GM23338 (cell line): ENCODE measurements around the gene SF3A1. TPM values are rescaled to one million over a fixed set of nuclear protein-coding genes. Genes with fewer than 3 reads are reported as not detected.

Experiments
- ATAC-seq: fragments of 200-7000 bp; cut with Tn5 transposase; 3 replicates; pipeline ENCODE4 v1.9.1; 2020
- DNase-seq: peaks from one replicate; pipeline ENCODE4 v3.0.0-alpha.2; 2015; ENCODE audit warnings: low spot score
- H2AFZ ChIP-seq: fragments of 200-600 bp; sonication (generic); 2 replicates; pipeline ENCODE4 v1.8.0; 2016; ENCODE audit warnings: antibody characterized with exemption, mild to moderate bottlenecking, moderate library complexity
- H3F3A ChIP-seq: fragments of 200-600 bp; sonication (generic); replicated peaks from 2 replicates; pipeline ENCODE4 v1.8.0; 2017; ENCODE audit warnings: antibody characterized with exemption, mixed run types, low read depth
- H3K27ac ChIP-seq: fragments of 200-600 bp; sonication (generic); 2 replicates; pipeline ENCODE4 v1.6.1; 2016; ENCODE audit warnings: low read depth
- H3K27me3 ChIP-seq: fragments of 200-600 bp; sonication (generic); 2 replicates; pipeline ENCODE4 v1.8.0; 2016; ENCODE audit warnings: mild to moderate bottlenecking, mixed run types, moderate library complexity; ENCODE audit not compliant: insufficient read depth
- H3K36me3 ChIP-seq: fragments of 200-600 bp; sonication (generic); 2 replicates; pipeline ENCODE4 v1.8.0; 2016; ENCODE audit warnings: mild to moderate bottlenecking; ENCODE audit not compliant: insufficient read depth
- H3K4me1 ChIP-seq: fragments of 200-600 bp; sonication (generic); 2 replicates; pipeline ENCODE4 v1.8.0; 2016; ENCODE audit warnings: mild to moderate bottlenecking, moderate library complexity; ENCODE audit not compliant: insufficient read depth
- H3K4me2 ChIP-seq: fragments of 200-600 bp; sonication (generic); 2 replicates; pipeline ENCODE4 v1.7.1; 2017; ENCODE audit warnings: mixed run types
- H3K4me3 ChIP-seq: fragments of 200-600 bp; sonication (generic); 2 replicates; pipeline ENCODE4 v1.6.1; 2016; ENCODE audit warnings: mixed run types
- H3K79me2 ChIP-seq: fragments of 200-600 bp; sonication (generic); replicated peaks from 2 replicates; pipeline ENCODE4 v1.8.0; 2017; ENCODE audit warnings: mild to moderate bottlenecking; ENCODE audit not compliant: insufficient read depth
- H3K9me2 ChIP-seq: fragments of 200-600 bp; sonication (generic); 2 replicates; pipeline ENCODE4 v1.8.0; 2017; ENCODE audit not compliant: insufficient read depth
- H4K20me1 ChIP-seq: fragments of 200-600 bp; sonication (generic); replicated peaks from 2 replicates; pipeline ENCODE4 v1.8.0; 2017; ENCODE audit warnings: mild to moderate bottlenecking; ENCODE audit not compliant: insufficient read depth
- H3K27ac Mint-ChIP-seq: 2 replicates; pipeline ENCODE4 v1.8.0; 2020; ENCODE audit warnings: inconsistent platforms, mild to moderate bottlenecking, moderate library complexity, mixed read lengths
- H3K27me3 Mint-ChIP-seq: 3 replicates; pipeline ENCODE4 v1.8.0; 2022; ENCODE audit warnings: low read depth, mild to moderate bottlenecking, moderate library complexity, mixed read lengths, inconsistent platforms; ENCODE audit not compliant: insufficient read depth, poor library complexity
- H3K36me3 Mint-ChIP-seq: 3 replicates; pipeline ENCODE4 v1.8.0; 2021; ENCODE audit warnings: low read depth, mild to moderate bottlenecking, inconsistent platforms, moderate library complexity, mixed read lengths
- H3K4me1 Mint-ChIP-seq: 3 replicates; pipeline ENCODE4 v1.8.0; 2020; ENCODE audit warnings: mild to moderate bottlenecking, inconsistent platforms, mixed read lengths
- H3K4me3 Mint-ChIP-seq: 3 replicates; pipeline ENCODE4 v1.8.0; 2021; ENCODE audit warnings: moderate library complexity, mild to moderate bottlenecking, inconsistent platforms, mixed read lengths
- H3K9me3 Mint-ChIP-seq: 3 replicates; pipeline ENCODE4 v1.8.0; 2020; ENCODE audit warnings: moderate library complexity, mild to moderate bottlenecking, inconsistent platforms, mixed read lengths
- CREB1 ChIP-seq: fragments of 250-450 bp; sonication (Bioruptor Pico); IDR thresholded peaks from 2 replicates; pipeline ENCODE4 v1.5.0; 2020; ENCODE audit warnings: low read depth, mild to moderate bottlenecking, moderate library complexity
- EZH2 ChIP-seq: fragments of 200-600 bp; sonication (generic); IDR thresholded peaks from one replicate; pipeline ENCODE4 v1.8.0; 2017; ENCODE audit warnings: antibody characterized with exemption, mild to moderate bottlenecking, low read depth; ENCODE audit not compliant: unreplicated experiment
- EZH2phosphoT487 ChIP-seq: fragments of 200-600 bp; sonication (generic); IDR thresholded peaks from one replicate; pipeline ENCODE4 v1.8.1; 2018; ENCODE audit warnings: antibody characterized with exemption; ENCODE audit not compliant: unreplicated experiment
- JUNB ChIP-seq: IDR thresholded peaks from one replicate; pipeline ENCODE4 v1.6.1; 2016; ENCODE audit warnings: antibody characterized with exemption; ENCODE audit not compliant: unreplicated experiment
- NANOG ChIP-seq: IDR thresholded peaks from 2 replicates; pipeline ENCODE4 v1.6.1; 2016; ENCODE audit warnings: antibody characterized with exemption, borderline replicate concordance
- POLR2AphosphoS5 ChIP-seq: IDR thresholded peaks from 2 replicates; pipeline ENCODE4 v1.6.1; 2016; ENCODE audit warnings: antibody characterized with exemption, low read depth
- STAT1 ChIP-seq: IDR thresholded peaks from one replicate; pipeline ENCODE4 v1.6.1; 2016; ENCODE audit warnings: antibody characterized with exemption; ENCODE audit not compliant: unreplicated experiment
- ZNF114 ChIP-seq: fragments of 250-450 bp; sonication (Bioruptor Pico); IDR thresholded peaks from 2 replicates; pipeline ENCODE4 v1.5.0; 2020; ENCODE audit warnings: mild to moderate bottlenecking, moderate library complexity
- ZNF331 ChIP-seq: fragments of 250-450 bp; sonication (Bioruptor Pico); IDR thresholded peaks from 2 replicates; pipeline ENCODE4 v1.5.0; 2020; ENCODE audit warnings: low read depth, mild to moderate bottlenecking, moderate library complexity
- polyA plus RNA-seq: library from polyadenylated mRNA; unstranded; fragments of >200 nt; fragmentation: Nextera tagmentation; extraction: Ambion mirVana; gene quantifications from 2 replicates; pipeline ENCODE4 v1.2.1, GENCODE V29; 2016
- total RNA-seq: library from RNA; depleted of rRNA; stranded (reverse); fragments of >200 nt; shearing (Covaris generic); gene quantifications from 2 replicates; pipeline ENCODE4 v1.2.3, GENCODE V29; 2014
- TF ChIP-seq, protein P1 (sequence below): IDR thresholded peaks from one replicate; pipeline ENCODE4 v1.6.1; 2018; ENCODE audit warnings: antibody characterized with exemption; ENCODE audit not compliant: unreplicated experiment
- TF ChIP-seq, protein P2 (sequence below), 2 experiments: fragments of 200-600 bp in 1 of 2; sonication (generic) in 1 of 2; conservative IDR thresholded peaks; 2 replicates each; pipeline versions ENCODE4 v1.5.1 to v1.6.1; 2016 to 2017; ENCODE audit warnings: antibody characterized with exemption in 2 of 2, low read depth in 2 of 2, mild to moderate bottlenecking in 2 of 2, moderate library complexity in 1 of 2
- TF ChIP-seq, protein P3 (sequence below): IDR thresholded peaks from 2 replicates; pipeline ENCODE4 v1.6.1; 2016; ENCODE audit warnings: antibody characterized with exemption
- TF ChIP-seq, protein P4 (sequence below): fragments of 250-450 bp; sonication (Bioruptor Pico); IDR thresholded peaks from 2 replicates; pipeline ENCODE4 v1.5.0; 2020; ENCODE audit warnings: mild to moderate bottlenecking, moderate library complexity

Gene SF3A1
- total and polyA plus RNA-seq, 2 experiments from 2014 or later: 107 to 108 TPM

DNA sequence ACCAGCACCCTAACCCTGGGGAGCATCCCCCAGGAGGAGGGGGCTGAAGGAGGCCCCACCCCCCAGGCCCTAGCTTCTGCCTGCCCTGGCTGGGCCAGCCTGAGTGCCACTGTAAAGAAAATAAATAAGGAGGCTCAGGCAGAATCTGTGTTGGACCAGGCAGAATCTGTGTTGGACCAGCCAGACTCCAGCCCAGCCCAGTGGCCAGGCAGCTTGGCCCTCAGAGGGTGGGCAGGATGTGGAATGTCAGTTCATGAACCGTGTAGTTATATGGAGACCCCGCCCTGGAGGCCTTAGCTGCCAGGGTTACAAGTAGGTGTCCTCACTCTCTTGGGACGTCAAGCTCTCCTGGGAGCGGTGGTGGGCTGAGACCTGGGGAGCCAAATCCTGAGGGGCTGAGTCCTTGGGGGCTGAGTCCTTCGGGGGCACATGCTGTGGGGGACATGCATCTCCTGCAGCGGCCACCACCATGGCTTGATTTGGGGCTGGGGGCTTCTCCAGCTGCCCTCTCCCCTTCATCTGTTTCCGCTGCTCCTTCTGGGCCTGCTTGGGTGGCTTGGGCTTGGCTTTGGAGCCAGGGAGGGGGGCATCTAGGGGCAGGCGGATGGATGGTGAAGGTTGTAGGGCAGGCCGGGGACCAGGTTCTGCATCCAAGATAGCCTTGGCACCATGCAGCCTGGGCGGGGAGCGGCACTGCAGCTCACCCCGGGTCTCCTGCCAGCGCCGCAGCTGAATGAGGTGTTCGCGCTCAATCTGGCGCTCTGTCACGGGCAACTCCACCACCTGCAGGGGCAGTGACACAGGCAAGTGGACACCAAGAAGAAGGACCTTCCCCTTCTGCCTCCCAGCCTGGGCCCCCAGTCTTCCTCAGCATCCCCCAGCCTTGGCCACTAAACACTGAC is 64.4 kb downstream of the SF3A1 start:
- H3K27me3 ChIP-seq: peaks cover 7% of the 10 kb centered on the region; the same call in 1 of the 2 replicates
- no peak overlapping the region for H3K4me2 ChIP-seq
- TF ChIP-seq EZH2 (no peak), EZH2phosphoT487 (no peak), STAT1 (no peak), POLR2AphosphoS5 (no peak), ZNF331 (CRISPR knock-in tag) (no peak), NANOG (no peak), CREB1 (CRISPR knock-in tag) (no peak), ZNF114 (CRISPR knock-in tag) (no peak), JUNB (no peak)
- TF ChIP-seq, protein P1, sequence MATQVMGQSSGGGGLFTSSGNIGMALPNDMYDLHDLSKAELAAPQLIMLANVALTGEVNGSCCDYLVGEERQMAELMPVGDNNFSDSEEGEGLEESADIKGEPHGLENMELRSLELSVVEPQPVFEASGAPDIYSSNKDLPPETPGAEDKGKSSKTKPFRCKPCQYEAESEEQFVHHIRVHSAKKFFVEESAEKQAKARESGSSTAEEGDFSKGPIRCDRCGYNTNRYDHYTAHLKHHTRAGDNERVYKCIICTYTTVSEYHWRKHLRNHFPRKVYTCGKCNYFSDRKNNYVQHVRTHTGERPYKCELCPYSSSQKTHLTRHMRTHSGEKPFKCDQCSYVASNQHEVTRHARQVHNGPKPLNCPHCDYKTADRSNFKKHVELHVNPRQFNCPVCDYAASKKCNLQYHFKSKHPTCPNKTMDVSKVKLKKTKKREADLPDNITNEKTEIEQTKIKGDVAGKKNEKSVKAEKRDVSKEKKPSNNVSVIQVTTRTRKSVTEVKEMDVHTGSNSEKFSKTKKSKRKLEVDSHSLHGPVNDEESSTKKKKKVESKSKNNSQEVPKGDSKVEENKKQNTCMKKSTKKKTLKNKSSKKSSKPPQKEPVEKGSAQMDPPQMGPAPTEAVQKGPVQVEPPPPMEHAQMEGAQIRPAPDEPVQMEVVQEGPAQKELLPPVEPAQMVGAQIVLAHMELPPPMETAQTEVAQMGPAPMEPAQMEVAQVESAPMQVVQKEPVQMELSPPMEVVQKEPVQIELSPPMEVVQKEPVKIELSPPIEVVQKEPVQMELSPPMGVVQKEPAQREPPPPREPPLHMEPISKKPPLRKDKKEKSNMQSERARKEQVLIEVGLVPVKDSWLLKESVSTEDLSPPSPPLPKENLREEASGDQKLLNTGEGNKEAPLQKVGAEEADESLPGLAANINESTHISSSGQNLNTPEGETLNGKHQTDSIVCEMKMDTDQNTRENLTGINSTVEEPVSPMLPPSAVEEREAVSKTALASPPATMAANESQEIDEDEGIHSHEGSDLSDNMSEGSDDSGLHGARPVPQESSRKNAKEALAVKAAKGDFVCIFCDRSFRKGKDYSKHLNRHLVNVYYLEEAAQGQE: no peak
- TF ChIP-seq, protein P2, sequence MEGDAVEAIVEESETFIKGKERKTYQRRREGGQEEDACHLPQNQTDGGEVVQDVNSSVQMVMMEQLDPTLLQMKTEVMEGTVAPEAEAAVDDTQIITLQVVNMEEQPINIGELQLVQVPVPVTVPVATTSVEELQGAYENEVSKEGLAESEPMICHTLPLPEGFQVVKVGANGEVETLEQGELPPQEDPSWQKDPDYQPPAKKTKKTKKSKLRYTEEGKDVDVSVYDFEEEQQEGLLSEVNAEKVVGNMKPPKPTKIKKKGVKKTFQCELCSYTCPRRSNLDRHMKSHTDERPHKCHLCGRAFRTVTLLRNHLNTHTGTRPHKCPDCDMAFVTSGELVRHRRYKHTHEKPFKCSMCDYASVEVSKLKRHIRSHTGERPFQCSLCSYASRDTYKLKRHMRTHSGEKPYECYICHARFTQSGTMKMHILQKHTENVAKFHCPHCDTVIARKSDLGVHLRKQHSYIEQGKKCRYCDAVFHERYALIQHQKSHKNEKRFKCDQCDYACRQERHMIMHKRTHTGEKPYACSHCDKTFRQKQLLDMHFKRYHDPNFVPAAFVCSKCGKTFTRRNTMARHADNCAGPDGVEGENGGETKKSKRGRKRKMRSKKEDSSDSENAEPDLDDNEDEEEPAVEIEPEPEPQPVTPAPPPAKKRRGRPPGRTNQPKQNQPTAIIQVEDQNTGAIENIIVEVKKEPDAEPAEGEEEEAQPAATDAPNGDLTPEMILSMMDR (conservative IDR thresholded peaks at IDR 0.05; ENCODE audit: low read depth in 2 of 2): no peak
- TF ChIP-seq, protein P3, sequence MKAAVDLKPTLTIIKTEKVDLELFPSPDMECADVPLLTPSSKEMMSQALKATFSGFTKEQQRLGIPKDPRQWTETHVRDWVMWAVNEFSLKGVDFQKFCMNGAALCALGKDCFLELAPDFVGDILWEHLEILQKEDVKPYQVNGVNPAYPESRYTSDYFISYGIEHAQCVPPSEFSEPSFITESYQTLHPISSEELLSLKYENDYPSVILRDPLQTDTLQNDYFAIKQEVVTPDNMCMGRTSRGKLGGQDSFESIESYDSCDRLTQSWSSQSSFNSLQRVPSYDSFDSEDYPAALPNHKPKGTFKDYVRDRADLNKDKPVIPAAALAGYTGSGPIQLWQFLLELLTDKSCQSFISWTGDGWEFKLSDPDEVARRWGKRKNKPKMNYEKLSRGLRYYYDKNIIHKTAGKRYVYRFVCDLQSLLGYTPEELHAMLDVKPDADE: no peak
- TF ChIP-seq, protein P4, sequence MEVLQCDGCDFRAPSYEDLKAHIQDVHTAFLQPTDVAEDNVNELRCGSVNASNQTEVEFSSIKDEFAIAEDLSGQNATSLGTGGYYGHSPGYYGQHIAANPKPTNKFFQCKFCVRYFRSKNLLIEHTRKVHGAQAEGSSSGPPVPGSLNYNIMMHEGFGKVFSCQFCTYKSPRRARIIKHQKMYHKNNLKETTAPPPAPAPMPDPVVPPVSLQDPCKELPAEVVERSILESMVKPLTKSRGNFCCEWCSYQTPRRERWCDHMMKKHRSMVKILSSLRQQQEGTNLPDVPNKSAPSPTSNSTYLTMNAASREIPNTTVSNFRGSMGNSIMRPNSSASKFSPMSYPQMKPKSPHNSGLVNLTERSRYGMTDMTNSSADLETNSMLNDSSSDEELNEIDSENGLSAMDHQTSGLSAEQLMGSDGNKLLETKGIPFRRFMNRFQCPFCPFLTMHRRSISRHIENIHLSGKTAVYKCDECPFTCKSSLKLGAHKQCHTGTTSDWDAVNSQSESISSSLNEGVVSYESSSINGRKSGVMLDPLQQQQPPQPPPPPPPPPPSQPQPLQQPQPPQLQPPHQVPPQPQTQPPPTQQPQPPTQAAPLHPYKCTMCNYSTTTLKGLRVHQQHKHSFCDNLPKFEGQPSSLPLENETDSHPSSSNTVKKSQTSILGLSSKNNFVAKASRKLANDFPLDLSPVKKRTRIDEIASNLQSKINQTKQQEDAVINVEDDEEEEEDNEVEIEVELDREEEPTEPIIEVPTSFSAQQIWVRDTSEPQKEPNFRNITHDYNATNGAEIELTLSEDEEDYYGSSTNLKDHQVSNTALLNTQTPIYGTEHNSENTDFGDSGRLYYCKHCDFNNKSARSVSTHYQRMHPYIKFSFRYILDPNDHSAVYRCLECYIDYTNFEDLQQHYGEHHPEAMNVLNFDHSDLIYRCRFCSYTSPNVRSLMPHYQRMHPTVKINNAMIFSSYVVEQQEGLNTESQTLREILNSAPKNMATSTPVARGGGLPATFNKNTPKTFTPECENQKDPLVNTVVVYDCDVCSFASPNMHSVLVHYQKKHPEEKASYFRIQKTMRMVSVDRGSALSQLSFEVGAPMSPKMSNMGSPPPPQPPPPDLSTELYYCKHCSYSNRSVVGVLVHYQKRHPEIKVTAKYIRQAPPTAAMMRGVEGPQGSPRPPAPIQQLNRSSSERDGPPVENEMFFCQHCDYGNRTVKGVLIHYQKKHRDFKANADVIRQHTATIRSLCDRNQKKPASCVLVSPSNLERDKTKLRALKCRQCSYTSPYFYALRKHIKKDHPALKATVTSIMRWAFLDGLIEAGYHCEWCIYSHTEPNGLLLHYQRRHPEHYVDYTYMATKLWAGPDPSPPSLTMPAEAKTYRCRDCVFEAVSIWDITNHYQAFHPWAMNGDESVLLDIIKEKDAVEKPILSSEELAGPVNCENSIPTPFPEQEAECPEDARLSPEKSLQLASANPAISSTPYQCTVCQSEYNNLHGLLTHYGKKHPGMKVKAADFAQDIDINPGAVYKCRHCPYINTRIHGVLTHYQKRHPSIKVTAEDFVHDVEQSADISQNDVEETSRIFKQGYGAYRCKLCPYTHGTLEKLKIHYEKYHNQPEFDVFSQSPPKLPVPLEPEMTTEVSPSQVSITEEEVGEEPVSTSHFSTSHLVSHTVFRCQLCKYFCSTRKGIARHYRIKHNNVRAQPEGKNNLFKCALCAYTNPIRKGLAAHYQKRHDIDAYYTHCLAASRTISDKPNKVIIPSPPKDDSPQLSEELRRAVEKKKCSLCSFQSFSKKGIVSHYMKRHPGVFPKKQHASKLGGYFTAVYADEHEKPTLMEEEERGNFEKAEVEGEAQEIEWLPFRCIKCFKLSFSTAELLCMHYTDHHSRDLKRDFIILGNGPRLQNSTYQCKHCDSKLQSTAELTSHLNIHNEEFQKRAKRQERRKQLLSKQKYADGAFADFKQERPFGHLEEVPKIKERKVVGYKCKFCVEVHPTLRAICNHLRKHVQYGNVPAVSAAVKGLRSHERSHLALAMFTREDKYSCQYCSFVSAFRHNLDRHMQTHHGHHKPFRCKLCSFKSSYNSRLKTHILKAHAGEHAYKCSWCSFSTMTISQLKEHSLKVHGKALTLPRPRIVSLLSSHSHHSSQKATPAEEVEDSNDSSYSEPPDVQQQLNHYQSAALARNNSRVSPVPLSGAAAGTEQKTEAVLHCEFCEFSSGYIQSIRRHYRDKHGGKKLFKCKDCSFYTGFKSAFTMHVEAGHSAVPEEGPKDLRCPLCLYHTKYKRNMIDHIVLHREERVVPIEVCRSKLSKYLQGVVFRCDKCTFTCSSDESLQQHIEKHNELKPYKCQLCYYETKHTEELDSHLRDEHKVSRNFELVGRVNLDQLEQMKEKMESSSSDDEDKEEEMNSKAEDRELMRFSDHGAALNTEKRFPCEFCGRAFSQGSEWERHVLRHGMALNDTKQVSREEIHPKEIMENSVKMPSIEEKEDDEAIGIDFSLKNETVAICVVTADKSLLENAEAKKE: no peak
- Mint-ChIP-seq H3K4me3 (no peak overlapping the region), H3K27ac (no peak overlapping the region), H3K9me3 (no peaks in the 10 kb centered on the region), H3K4me1 (peaks cover 14% of the 10 kb centered on the region; the same call in 2 of the 3 replicates), H3K27me3 (peaks cover 21% of the 10 kb centered on the region), H3K36me3 (no peaks in the 10 kb centered on the region)
- H3F3A ChIP-seq: peaks cover 11% of the 10 kb centered on the region
- ATAC-seq: no peak
- no peaks in the 10 kb centered on the region for H3K9me2 ChIP-seq
- H3K27ac ChIP-seq: no peak overlapping the region
- no peak for DNase-seq
- H2AFZ ChIP-seq: no peak overlapping the region
- H4K20me1 ChIP-seq: no peaks in the 10 kb centered on the region; the same call in 1 of the 2 replicates
- peaks cover 14% of the 10 kb centered on the region; the same call in 1 of the 2 replicates for H3K4me1 ChIP-seq
- no peaks in the 10 kb centered on the region for H3K79me2 ChIP-seq
- no peaks in the 10 kb centered on the region for H3K36me3 ChIP-seq
- no peak overlapping the region for H3K4me3 ChIP-seq
